Ishikawa (cell line): ENCODE measurements around the gene ADA.

ENCODE experiments used
- CEBPB ChIP-seq: IDR thresholded peaks from 2 replicates; pipeline ENCODE4 v1.6.1; 2012
- CREB1 ChIP-seq: IDR thresholded peaks from 2 replicates; pipeline ENCODE4 v1.6.1; 2012; ENCODE audit warnings: low read depth
- EGR1 ChIP-seq: IDR thresholded peaks from 2 replicates; pipeline ENCODE4 v1.6.1; 2012
- EP300 ChIP-seq: IDR thresholded peaks from 2 replicates; pipeline ENCODE4 v1.6.1; 2012; ENCODE audit warnings: borderline replicate concordance
- FOXM1 ChIP-seq: IDR thresholded peaks from 2 replicates; pipeline ENCODE4 v1.6.1; 2012; ENCODE audit warnings: low read depth, borderline replicate concordance
- NFIC ChIP-seq: IDR thresholded peaks from 2 replicates; pipeline ENCODE4 v1.6.1; 2012
- RAD21 ChIP-seq: IDR thresholded peaks from 2 replicates; pipeline ENCODE4 v1.6.1; 2012; ENCODE audit warnings: low read depth
- TAF1 ChIP-seq: IDR thresholded peaks from 2 replicates; pipeline ENCODE4 v1.6.1; 2012; ENCODE audit warnings: low read depth, mild to moderate bottlenecking
- TCF12 ChIP-seq: IDR thresholded peaks from 2 replicates; pipeline ENCODE4 v1.6.1; 2012; ENCODE audit warnings: low read depth
- TEAD4 ChIP-seq: IDR thresholded peaks from 2 replicates; pipeline ENCODE4 v1.6.1; 2012
- YY1 ChIP-seq: IDR thresholded peaks from 2 replicates; pipeline ENCODE4 v1.6.1; 2012; ENCODE audit warnings: low read depth
- ZBTB7A ChIP-seq: IDR thresholded peaks from 2 replicates; pipeline ENCODE4 v1.6.1; 2012; ENCODE audit warnings: low read depth
- TF ChIP-seq, protein P1 (sequence below): IDR thresholded peaks from 2 replicates; pipeline ENCODE4 v1.6.1; 2012
- TF ChIP-seq, protein P2 (sequence below): IDR thresholded peaks from 2 replicates; pipeline ENCODE4 v1.6.1; 2012; ENCODE audit warnings: low read depth, mild to moderate bottlenecking
- TF ChIP-seq, protein P3 (sequence below): IDR thresholded peaks from 2 replicates; pipeline ENCODE4 v1.6.1; 2012

ADA gene

DNA sequence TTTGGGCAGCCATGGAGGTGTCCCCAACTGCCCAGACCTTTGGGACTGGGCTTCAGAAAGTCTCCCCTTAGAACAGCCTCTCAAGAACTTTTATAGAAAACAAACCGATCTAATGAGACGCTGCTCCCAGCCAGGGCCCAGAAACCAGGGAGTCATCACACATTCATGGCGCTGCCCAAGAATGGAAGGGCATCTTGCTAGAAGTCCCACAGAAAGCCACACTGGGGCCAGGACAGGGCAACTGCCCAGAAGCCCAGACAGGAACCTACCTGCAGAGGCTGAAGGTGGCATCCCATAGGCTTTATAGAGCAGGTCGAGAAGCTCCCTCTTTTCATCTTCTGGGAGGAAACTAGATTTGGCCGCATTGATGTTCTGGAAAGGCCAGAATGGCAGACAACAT is 31.5 kb downstream of the ADA start:
- no peak for TF ChIP-seq TCF12
- TF ChIP-seq EP300: no peak
- TF ChIP-seq, protein P1, sequence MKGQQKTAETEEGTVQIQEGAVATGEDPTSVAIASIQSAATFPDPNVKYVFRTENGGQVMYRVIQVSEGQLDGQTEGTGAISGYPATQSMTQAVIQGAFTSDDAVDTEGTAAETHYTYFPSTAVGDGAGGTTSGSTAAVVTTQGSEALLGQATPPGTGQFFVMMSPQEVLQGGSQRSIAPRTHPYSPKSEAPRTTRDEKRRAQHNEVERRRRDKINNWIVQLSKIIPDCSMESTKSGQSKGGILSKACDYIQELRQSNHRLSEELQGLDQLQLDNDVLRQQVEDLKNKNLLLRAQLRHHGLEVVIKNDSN: no peak
- TF ChIP-seq TAF1: no peak
- TF ChIP-seq CEBPB: no peak
- no peak for TF ChIP-seq FOXM1
- no peak for TF ChIP-seq RAD21
- no peak for TF ChIP-seq NFIC
- no peak for TF ChIP-seq CREB1
- no peak for TF ChIP-seq TEAD4
- TF ChIP-seq, protein P2, sequence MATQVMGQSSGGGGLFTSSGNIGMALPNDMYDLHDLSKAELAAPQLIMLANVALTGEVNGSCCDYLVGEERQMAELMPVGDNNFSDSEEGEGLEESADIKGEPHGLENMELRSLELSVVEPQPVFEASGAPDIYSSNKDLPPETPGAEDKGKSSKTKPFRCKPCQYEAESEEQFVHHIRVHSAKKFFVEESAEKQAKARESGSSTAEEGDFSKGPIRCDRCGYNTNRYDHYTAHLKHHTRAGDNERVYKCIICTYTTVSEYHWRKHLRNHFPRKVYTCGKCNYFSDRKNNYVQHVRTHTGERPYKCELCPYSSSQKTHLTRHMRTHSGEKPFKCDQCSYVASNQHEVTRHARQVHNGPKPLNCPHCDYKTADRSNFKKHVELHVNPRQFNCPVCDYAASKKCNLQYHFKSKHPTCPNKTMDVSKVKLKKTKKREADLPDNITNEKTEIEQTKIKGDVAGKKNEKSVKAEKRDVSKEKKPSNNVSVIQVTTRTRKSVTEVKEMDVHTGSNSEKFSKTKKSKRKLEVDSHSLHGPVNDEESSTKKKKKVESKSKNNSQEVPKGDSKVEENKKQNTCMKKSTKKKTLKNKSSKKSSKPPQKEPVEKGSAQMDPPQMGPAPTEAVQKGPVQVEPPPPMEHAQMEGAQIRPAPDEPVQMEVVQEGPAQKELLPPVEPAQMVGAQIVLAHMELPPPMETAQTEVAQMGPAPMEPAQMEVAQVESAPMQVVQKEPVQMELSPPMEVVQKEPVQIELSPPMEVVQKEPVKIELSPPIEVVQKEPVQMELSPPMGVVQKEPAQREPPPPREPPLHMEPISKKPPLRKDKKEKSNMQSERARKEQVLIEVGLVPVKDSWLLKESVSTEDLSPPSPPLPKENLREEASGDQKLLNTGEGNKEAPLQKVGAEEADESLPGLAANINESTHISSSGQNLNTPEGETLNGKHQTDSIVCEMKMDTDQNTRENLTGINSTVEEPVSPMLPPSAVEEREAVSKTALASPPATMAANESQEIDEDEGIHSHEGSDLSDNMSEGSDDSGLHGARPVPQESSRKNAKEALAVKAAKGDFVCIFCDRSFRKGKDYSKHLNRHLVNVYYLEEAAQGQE: no peak
- TF ChIP-seq ZBTB7A: no peak
- TF ChIP-seq, protein P3, sequence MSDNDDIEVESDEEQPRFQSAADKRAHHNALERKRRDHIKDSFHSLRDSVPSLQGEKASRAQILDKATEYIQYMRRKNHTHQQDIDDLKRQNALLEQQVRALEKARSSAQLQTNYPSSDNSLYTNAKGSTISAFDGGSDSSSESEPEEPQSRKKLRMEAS: no peak
- TF ChIP-seq EGR1: no peak

DNA sequence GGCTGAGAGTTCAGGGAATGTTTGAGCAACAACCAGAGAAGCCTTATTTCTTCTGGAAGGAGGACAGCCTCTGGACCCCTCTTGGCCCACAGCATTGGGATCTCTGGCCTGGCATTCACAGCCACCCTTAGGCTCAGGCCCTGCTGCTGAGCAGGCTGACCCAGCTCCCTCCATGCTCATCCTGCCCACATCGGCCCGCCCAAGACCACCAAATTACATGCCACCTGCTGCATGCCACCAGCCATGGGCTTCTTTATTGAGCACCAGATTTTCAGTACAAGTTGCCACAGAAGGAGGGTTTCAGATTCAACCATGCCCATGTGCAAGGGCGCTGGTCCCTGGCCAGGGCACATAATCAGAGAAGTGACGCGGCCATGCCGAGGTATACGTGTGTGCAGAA is 32.2 kb downstream of the ADA start:
- TF ChIP-seq TAF1: no peak
- TF ChIP-seq CREB1: no peak
- no peak for TF ChIP-seq EP300
- TF ChIP-seq RAD21: no peak
- no peak for TF ChIP-seq CEBPB
- TF ChIP-seq ZBTB7A: no peak
- TF ChIP-seq, protein P1: no peak
- TF ChIP-seq, protein P3: no peak
- no peak for TF ChIP-seq TCF12
- no peak for TF ChIP-seq NFIC
- no peak for TF ChIP-seq YY1

DNA sequence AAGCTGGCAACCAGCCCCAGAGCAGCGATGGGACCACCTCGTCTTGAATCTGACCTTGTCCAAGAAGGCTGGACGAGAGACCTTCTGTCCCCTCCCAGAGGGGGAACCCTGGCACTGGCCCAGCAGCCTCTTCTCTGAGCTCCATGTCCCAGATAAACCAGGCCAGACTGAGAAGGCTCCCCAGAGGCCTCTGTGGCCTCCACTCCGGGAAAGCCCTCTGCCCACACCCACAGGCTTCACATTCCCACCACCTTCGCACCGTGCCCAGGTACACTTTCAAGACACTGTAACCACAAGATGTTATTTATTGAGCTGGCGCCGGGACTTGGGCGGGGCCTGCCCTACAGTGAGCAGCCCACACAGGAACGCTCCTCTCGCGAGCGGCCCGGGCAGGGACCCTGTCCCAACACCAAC is 33.2 kb downstream of the ADA start:
- TF ChIP-seq RAD21 (no peak), EGR1 (no peak), NFIC (no peak), TAF1 (no peak), FOXM1 (no peak), EP300 (no peak), ZBTB7A (no peak), CREB1 (no peak), YY1 (no peak), TCF12 (no peak)
- TF ChIP-seq, protein P2: no peak
- TF ChIP-seq, protein P1: no peak

DNA sequence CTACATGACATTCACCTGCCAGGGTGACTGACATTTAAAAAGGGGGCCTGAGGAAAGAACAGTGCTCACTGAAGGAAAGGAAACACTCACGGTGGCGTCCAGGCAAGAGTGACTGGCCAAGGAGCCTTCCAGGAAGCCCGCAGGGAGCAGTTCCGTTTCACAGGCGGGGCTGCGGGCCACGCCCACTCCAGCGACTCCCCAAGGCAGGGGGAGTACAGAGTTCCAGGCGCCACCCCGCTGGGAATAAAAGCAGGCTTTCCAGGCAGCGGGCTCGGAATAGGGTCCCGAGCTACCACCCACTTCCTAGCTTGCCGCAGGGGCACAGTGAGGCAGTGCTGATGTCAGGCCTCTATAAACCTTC is 34.9 kb downstream of the ADA start:
- TF ChIP-seq FOXM1 (no peak), TEAD4 (no peak), EGR1 (no peak), RAD21 (no peak), NFIC (no peak), ZBTB7A (no peak), CEBPB (no peak), CREB1 (no peak), EP300 (no peak), YY1 (no peak), TAF1 (no peak), TCF12 (no peak)
- TF ChIP-seq, protein P3: no peak
- TF ChIP-seq, protein P2: no peak
